GM13977 (cell line): Measurements from ENCODE around the gene GGA3.

Experiments used
- DNase-seq: peaks from one replicate; pipeline ENCODE4 v3.0.0; 2012; ENCODE audit warnings: low spot score
- in situ Hi-C: fragments of 300-500 bp; cut with MboI; formaldehyde crosslinking; loops from one replicate; pipeline ENCODE4 v1.12.0; 2022; ENCODE audit warnings: low sequenced_read_pairs, low pct_unique_long_range_greater_than_20kb, mixed read lengths, inconsistent platforms; ENCODE audit not compliant: unreplicated experiment
- TF ChIP-seq, protein P1 (sequence below): IDR thresholded peaks from 2 replicates; pipeline ENCODE4 v1.5.1; 2012; ENCODE audit warnings: mild to moderate bottlenecking, control low read depth; ENCODE audit not compliant: insufficient read depth; ENCODE audit errors: extremely low read depth, missing control alignments

GGA3 gene, protein sequence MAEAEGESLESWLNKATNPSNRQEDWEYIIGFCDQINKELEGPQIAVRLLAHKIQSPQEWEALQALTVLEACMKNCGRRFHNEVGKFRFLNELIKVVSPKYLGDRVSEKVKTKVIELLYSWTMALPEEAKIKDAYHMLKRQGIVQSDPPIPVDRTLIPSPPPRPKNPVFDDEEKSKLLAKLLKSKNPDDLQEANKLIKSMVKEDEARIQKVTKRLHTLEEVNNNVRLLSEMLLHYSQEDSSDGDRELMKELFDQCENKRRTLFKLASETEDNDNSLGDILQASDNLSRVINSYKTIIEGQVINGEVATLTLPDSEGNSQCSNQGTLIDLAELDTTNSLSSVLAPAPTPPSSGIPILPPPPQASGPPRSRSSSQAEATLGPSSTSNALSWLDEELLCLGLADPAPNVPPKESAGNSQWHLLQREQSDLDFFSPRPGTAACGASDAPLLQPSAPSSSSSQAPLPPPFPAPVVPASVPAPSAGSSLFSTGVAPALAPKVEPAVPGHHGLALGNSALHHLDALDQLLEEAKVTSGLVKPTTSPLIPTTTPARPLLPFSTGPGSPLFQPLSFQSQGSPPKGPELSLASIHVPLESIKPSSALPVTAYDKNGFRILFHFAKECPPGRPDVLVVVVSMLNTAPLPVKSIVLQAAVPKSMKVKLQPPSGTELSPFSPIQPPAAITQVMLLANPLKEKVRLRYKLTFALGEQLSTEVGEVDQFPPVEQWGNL

DNA sequence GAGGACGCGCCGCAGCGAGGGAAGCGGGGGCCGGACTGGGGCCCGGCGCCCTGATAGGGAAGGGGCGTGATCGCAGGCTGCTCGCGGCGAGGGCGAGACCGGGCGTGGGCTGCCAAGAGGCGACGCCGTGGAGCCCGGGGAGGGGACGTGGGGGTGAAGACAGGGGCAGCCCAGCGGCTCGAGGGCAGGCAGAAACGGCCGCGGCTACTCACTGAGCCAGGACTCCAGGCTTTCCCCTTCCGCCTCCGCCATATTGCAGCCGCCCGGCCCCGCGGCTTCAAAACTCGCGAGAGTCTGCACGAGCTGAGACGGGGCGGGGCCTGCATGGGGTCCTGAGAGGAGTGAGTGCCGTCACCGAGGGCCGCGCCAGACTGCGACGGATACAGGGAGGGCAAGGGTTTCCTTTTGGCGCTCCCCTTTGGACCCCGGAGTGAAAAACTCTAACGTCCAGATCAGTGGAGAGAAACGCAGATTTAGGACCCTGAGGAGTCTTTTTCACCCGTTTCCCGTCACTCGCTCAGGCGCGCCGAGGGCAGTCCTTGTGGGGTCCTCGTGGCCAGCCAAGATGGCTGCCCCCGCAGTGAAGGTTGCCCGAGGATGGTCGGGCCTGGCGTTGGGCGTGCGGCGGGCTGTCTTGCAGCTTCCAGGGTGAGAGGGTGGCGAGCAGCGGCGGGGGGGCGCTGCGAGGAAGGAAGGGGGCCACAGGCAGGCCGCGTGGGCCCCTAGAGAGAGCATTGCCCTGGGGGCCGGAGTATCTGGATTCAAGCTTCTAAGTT is at the start of gene GGA3, which contains the start of gene MRPS7:
TSS of gene GGA3 (minus strand) at position 271 of the 776 bp plus-strand sequence. CDS start at position 252, 19 bp downstream.
TSS of gene MRPS7 (plus strand) at position 544 of the 776 bp plus-strand sequence. CDS start at position 566, 22 bp downstream.
- TF ChIP-seq, protein P1, sequence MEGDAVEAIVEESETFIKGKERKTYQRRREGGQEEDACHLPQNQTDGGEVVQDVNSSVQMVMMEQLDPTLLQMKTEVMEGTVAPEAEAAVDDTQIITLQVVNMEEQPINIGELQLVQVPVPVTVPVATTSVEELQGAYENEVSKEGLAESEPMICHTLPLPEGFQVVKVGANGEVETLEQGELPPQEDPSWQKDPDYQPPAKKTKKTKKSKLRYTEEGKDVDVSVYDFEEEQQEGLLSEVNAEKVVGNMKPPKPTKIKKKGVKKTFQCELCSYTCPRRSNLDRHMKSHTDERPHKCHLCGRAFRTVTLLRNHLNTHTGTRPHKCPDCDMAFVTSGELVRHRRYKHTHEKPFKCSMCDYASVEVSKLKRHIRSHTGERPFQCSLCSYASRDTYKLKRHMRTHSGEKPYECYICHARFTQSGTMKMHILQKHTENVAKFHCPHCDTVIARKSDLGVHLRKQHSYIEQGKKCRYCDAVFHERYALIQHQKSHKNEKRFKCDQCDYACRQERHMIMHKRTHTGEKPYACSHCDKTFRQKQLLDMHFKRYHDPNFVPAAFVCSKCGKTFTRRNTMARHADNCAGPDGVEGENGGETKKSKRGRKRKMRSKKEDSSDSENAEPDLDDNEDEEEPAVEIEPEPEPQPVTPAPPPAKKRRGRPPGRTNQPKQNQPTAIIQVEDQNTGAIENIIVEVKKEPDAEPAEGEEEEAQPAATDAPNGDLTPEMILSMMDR: no peak
- DNase-seq: peak; percentile 96
- in situ Hi-C loops: no loop called here

DNA sequence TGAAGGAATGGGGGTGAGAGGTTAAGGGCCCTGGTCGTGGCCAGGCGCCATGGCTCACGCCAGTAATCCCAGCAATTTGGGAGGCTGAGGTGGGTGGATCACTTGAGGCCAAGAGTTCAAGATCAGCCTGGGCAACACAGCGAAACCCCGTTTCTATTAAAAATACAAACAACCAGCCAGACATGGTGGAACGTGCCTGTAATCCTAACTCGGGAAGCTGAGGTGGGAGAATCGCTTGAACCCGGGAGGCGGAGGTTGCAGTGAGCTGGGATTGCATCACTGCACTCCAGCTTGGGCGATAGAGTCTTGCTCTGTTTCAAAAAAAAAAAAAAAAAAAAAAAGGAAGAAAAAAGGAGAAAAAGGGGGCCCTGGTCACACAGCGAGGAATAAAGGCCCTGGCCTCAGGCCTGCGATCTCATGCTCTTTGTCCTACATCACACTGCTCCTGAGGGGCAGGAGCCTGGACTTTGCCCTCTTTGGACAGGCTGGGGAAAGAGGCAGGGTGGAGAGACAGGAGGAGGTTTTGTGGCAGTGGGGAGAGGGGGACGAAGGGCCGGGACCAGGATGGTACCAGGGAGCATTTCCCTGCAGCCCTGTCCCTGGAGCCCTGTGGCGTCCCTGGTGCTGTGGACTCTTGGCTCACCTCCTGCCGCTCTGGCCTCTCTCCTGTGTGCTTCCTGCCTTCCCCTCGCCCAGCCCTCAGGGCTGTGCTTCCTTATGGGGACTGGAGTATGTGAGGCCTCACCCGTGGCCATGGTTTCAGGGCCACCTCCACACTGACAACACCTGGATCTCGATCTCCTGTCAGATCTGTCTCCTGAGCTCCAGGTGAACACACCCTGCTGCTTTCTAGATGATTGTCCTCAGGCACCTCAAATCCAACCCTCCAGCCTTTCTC is 47.6 kb upstream of the GGA3 start:
- in situ Hi-C loops: no loop called here
- TF ChIP-seq, protein P1: no peak
- no peak for DNase-seq

DNA sequence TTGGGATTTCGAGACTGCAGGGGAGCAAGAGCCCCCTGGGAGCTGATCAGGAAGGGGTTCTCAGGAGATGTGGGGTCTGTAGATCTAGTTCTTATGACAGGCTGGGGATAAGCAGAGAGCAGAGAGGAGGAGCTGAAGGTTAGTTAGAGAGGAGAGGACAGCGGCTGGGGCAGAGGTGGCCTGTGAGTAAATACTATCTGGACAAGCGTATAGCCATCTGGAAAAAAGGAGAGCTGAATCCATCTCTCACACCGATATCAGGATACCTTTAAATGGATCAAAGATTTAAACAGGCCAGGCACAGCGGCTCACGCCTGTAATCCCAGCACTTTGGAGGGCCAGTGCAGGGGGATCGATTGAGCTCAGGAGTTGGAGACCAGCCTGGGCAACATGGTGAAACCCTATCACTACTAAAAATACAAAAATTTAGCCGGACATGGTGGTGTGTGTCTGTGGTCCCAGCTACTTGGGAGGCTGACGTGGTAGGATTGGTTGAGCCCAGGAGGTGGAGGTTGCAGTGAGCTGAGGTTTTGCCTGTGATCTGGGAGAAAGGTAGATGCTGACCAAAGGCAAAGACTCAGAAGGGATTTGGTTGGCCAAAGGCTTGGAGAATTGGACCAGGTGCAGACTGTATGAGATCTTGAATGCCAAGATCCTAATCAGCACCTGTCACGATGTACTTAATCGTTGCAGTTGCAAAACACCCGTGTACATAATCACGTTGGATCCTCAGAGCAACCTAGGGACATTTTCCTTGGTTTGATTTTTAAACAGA is 46.7 kb upstream of the GGA3 start:
- no peak for DNase-seq
- TF ChIP-seq, protein P1: no peak
- in situ Hi-C loops: no loop called here

DNA sequence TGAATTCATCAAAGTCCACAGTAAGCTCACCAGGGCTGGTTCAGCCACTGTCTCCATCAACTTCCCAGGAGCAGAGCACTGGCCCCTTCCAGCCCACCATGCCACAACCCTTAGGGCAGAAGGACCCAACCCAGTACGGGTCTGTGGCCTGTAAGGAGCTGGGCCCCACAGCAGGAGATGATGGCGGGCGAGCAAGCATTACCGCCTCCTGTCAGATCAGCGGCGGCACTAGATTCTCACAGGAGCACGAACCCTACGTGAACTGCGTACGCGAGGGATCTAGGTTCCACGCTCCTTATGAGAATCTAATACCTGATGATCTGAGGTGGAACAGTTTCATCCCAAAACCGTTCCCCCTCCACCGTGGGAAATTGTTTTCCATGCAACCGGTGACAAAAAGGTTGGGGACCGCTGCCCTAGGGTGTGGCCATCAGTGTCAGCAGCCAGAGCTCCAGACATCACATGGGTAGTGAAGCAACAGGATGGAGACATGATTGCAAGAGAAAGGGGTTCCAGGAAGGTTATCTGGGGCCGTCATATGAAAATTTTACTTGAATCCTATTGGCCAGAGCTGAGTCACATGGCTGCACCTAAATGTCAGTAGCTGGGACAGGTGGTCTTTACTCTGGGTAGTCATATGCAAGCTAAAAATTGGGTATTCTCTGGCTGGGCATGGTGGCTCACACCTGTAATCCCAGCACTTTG is 40.2 kb upstream of the GGA3 start:
- TF ChIP-seq, protein P1: no peak
- in situ Hi-C loops: no loop called here
- no peak for DNase-seq

DNA sequence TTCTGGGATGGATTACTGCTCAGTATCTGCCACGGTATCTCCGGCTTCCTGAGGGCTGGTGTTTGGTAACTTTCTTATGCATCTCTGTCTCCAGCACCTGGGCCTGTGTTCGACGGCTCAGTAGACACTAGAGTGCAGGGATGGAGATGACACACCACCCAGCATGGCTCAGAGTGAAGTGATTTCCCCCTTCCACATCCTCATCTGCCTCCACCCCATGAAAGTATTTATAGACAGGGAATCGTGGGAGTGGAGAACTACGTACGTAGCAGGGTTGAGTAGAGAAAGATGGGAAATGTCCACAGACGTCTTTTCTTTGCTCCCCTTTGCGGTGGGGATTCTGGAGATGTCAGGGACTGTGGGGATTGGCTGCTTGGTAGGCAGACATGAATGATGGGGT is 39.6 kb upstream of the GGA3 start:
- TF ChIP-seq, protein P1: no peak
- no peak for DNase-seq
- in situ Hi-C loops: no loop called here
